Ishikawa (cell line): ENCODE measurements around the gene LAPTM5.

Experiments
- EP300 ChIP-seq: IDR thresholded peaks from 2 replicates; pipeline ENCODE4 v1.6.1; 2012; ENCODE audit warnings: borderline replicate concordance
- RAD21 ChIP-seq: IDR thresholded peaks from 2 replicates; pipeline ENCODE4 v1.6.1; 2012; ENCODE audit warnings: low read depth
- TAF1 ChIP-seq: IDR thresholded peaks from 2 replicates; pipeline ENCODE4 v1.6.1; 2012; ENCODE audit warnings: low read depth, mild to moderate bottlenecking

GRCh38 chr1:30738040-30738714 is 19.4 kb downstream of the LAPTM5 start:
- no peak for TF ChIP-seq RAD21
- no peak for TF ChIP-seq EP300
- no peak for TF ChIP-seq TAF1
